Panc1 (cell line): ENCODE measurements around the gene MRPS35.

ENCODE experiments used
- CTCF ChIP-seq: fragments of 450-650 bp; IDR thresholded peaks from 2 replicates; pipeline ENCODE4 v1.5.1; 2017; ENCODE audit warnings: mild to moderate bottlenecking
- POLR2AphosphoS5 ChIP-seq: IDR thresholded peaks from 2 replicates; pipeline ENCODE4 v1.6.1; 2012; ENCODE audit warnings: mild to moderate bottlenecking, low read depth, low read length, moderate library complexity
- REST ChIP-seq, 2 experiments: IDR thresholded peaks; 2 replicates each; pipeline ENCODE4 v1.6.1; 2011 to 2012; ENCODE audit warnings: low read depth in 2 of 2, control low read depth in 1 of 2, low read length in 1 of 2, mild to moderate bottlenecking in 1 of 2, moderate library complexity in 1 of 2; ENCODE audit not compliant: insufficient read depth in 1 of 2
- SIN3A ChIP-seq: IDR thresholded peaks from 2 replicates; pipeline ENCODE4 v1.6.1; 2012; ENCODE audit warnings: low read depth, mild to moderate bottlenecking, low read length, moderate library complexity, borderline replicate concordance; ENCODE audit not compliant: insufficient read depth
- TCF7L2 ChIP-seq: IDR thresholded peaks from 2 replicates; pipeline ENCODE4 v1.6.1; 2011; ENCODE audit warnings: mild to moderate bottlenecking, low read depth, low read length, inconsistent platforms

GRCh38 chr12:27696864-27697564, 13.6 kb upstream of the MRPS35 start:
- TF ChIP-seq CTCF (no peak), POLR2AphosphoS5 (no peak), REST (IDR thresholded peaks at IDR 0.05; ENCODE audit: insufficient read depth in 1 of 2, low read depth in 2 of 2, low read length in 1 of 2) (no peak), SIN3A (no peak), TCF7L2 (no peak)
